HepG2 (cell line): ENCODE measurements around the gene SPSB2. TPM values are rescaled to one million over a fixed set of nuclear protein-coding genes. Genes with fewer than 3 reads are reported as not detected.

Experiments used
- ATF4 ChIP-seq, 2 experiments: fragments of 450-650 bp in 1 of 2; sonication (generic) in 1 of 2; formaldehyde crosslinking; IDR thresholded peaks; 2 replicates each; pipeline versions ENCODE4 v1.5.0 to v1.8.0; 2020 to 2022; ENCODE audit warnings: mild to moderate bottlenecking in 1 of 2, missing genetic modification reagents in 1 of 2
- GZF1 ChIP-seq: sonication (generic); formaldehyde crosslinking; IDR thresholded peaks from 2 replicates; pipeline ENCODE4 v1.5.1; 2020; ENCODE audit warnings: mild to moderate bottlenecking, missing genetic modification reagents
- HNF4A ChIP-seq: sonication (generic); formaldehyde crosslinking; IDR thresholded peaks from 2 replicates; pipeline ENCODE4 v1.4.0; 2020; ENCODE audit warnings: missing genetic modification reagents
- JUND ChIP-seq: sonication (generic); formaldehyde crosslinking; IDR thresholded peaks from 2 replicates; pipeline ENCODE4 v1.8.0; 2022; ENCODE audit warnings: mild to moderate bottlenecking, missing genetic modification reagents
- ZNF234 ChIP-seq: sonication (generic); formaldehyde crosslinking; conservative IDR thresholded peaks from 2 replicates; pipeline ENCODE4 v1.5.1; 2020; ENCODE audit warnings: mild to moderate bottlenecking, missing genetic modification reagents
- ZNF510 ChIP-seq: sonication (generic); formaldehyde crosslinking; IDR thresholded peaks from 2 replicates; pipeline ENCODE4 v1.4.0; 2020; ENCODE audit warnings: low read depth, mild to moderate bottlenecking, missing genetic modification reagents
- ZNF530 ChIP-seq: sonication (generic); formaldehyde crosslinking; IDR thresholded peaks from 2 replicates; pipeline ENCODE4 v1.5.0; 2020; ENCODE audit warnings: low read depth, mild to moderate bottlenecking, missing genetic modification reagents
- ZNF589 ChIP-seq: sonication (generic); formaldehyde crosslinking; conservative IDR thresholded peaks from 2 replicates; pipeline ENCODE4 v1.8.0; 2022; ENCODE audit warnings: mild to moderate bottlenecking, moderate library complexity, missing genetic modification reagents
- polyA plus RNA-seq, 8 experiments: library from polyadenylated mRNA; depleted of rRNA in 3 of 8; stranded (reverse) in 7 of 8; unstranded in 1 of 8; fragments of >200 nt; fragmentation: Illumina TruSeq in 4 of 8; extraction: Trizol in 4 of 8; gene quantifications; 2 replicates each; pipeline versions ENCODE4 v1.2.1 to v1.2.3, GENCODE V29; 2011 to 2016; ENCODE audit warnings: low read depth in 4 of 8, missing spikeins in 1 of 8, mixed read lengths in 1 of 8; ENCODE audit not compliant: insufficient read depth in 1 of 8
- total RNA-seq, 5 experiments: library from RNA; depleted of rRNA; stranded (reverse); fragments of >200 nt; fragmentation: Illumina TruSeq; extraction: Trizol; gene quantifications; 2 replicates each; pipeline ENCODE4 v1.2.3, GENCODE V29; 2016; ENCODE audit warnings: low read depth in 1 of 5
- TF ChIP-seq, protein P1 (sequence below): sonication (generic); formaldehyde crosslinking; IDR thresholded peaks from 2 replicates; pipeline ENCODE4 v1.5.0; 2020; ENCODE audit warnings: mild to moderate bottlenecking, missing genetic modification reagents, borderline replicate concordance
- TF ChIP-seq, protein P2 (sequence below): sonication (generic); formaldehyde crosslinking; IDR thresholded peaks from 2 replicates; pipeline ENCODE4 v1.5.0; 2020; ENCODE audit warnings: mild to moderate bottlenecking, missing genetic modification reagents
- TF ChIP-seq, protein P3 (sequence below): sonication (generic); formaldehyde crosslinking; IDR thresholded peaks from 2 replicates; pipeline ENCODE4 v1.5.0; 2020; ENCODE audit warnings: missing genetic modification reagents
- TF ChIP-seq, protein P4 (sequence below): sonication (generic); formaldehyde crosslinking; conservative IDR thresholded peaks from 2 replicates; pipeline ENCODE4 v1.4.0; 2020; ENCODE audit warnings: missing genetic modification reagents

Gene SPSB2
- total and polyA plus RNA-seq, 2 of the 13 experiments (the other 11 are each of a cell fraction or from before 2014, with no cell fraction given) = 2.0 to 6.2 TPM

DNA sequence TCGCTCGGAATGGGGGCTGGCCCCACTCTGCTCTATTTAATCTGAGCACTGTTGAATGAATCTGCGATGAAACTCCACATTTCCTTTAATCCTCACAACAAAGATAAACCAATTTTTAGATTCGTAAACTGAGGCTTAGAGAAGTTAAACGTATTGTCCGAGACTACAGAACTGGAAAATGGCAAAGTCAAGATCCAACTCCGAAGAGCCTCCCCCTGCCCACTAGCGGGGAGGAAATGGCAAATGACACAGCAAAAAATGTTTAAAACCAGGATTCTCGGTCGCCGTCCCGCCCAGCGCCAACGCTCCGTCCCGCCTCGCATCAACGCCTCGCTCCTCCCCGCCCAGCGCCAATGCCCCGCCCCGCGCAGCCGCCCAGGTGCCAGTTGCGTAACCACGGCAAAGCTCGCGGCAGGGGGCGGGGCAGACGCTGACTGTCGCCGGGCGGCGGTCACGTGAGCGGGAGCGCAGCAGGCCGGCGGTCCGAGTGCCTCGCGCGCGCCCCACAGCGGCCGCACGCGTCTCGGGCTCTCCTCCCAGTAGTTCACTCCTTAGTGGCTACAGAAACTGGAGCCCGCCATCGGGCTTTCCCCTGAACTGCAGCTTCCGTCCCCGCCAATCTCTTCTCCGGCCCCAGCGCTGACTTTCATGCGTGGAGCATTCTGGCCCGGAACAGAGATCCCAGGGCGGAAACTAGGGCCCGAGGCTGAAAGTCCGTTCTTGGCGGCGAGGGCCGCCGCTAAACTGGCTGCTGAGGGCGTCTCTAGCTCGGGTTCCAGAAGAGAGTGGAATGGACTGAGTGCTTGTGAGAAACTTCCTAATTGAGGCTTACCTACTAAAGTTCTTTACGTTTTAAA, 17.9 kb upstream of the SPSB2 start (continued):
- TF ChIP-seq, protein P1, sequence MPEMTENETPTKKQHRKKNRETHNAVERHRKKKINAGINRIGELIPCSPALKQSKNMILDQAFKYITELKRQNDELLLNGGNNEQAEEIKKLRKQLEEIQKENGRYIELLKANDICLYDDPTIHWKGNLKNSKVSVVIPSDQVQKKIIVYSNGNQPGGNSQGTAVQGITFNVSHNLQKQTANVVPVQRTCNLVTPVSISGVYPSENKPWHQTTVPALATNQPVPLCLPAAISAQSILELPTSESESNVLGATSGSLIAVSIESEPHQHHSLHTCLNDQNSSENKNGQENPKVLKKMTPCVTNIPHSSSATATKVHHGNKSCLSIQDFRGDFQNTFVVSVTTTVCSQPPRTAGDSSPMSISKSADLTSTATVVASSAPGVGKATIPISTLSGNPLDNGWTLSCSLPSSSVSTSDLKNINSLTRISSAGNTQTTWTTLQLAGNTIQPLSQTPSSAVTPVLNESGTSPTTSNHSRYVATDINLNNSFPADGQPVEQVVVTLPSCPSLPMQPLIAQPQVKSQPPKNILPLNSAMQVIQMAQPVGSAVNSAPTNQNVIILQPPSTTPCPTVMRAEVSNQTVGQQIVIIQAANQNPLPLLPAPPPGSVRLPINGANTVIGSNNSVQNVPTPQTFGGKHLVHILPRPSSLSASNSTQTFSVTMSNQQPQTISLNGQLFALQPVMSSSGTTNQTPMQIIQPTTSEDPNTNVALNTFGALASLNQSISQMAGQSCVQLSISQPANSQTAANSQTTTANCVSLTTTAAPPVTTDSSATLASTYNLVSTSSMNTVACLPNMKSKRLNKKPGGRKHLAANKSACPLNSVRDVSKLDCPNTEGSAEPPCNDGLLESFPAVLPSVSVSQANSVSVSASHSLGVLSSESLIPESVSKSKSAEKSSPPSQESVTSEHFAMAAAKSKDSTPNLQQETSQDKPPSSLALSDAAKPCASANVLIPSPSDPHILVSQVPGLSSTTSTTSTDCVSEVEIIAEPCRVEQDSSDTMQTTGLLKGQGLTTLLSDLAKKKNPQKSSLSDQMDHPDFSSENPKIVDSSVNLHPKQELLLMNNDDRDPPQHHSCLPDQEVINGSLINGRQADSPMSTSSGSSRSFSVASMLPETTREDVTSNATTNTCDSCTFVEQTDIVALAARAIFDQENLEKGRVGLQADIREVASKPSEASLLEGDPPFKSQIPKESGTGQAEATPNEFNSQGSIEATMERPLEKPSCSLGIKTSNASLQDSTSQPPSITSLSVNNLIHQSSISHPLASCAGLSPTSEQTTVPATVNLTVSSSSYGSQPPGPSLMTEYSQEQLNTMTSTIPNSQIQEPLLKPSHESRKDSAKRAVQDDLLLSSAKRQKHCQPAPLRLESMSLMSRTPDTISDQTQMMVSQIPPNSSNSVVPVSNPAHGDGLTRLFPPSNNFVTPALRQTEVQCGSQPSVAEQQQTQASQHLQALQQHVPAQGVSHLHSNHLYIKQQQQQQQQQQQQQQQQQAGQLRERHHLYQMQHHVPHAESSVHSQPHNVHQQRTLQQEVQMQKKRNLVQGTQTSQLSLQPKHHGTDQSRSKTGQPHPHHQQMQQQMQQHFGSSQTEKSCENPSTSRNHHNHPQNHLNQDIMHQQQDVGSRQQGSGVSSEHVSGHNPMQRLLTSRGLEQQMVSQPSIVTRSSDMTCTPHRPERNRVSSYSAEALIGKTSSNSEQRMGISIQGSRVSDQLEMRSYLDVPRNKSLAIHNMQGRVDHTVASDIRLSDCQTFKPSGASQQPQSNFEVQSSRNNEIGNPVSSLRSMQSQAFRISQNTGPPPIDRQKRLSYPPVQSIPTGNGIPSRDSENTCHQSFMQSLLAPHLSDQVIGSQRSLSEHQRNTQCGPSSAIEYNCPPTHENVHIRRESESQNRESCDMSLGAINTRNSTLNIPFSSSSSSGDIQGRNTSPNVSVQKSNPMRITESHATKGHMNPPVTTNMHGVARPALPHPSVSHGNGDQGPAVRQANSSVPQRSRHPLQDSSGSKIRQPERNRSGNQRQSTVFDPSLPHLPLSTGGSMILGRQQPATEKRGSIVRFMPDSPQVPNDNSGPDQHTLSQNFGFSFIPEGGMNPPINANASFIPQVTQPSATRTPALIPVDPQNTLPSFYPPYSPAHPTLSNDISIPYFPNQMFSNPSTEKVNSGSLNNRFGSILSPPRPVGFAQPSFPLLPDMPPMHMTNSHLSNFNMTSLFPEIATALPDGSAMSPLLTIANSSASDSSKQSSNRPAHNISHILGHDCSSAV (CRISPR knock-in tag) = 0 out of 2 replicates have a peak, but pooled peaks have one; percentile 53
- peak in 1 of 2 experiments; percentile 80; a peak in 2 of 4 replicates for TF ChIP-seq ATF4 (CRISPR knock-in tag; IDR thresholded peaks at IDR 0.05)
- TF ChIP-seq, protein P2, sequence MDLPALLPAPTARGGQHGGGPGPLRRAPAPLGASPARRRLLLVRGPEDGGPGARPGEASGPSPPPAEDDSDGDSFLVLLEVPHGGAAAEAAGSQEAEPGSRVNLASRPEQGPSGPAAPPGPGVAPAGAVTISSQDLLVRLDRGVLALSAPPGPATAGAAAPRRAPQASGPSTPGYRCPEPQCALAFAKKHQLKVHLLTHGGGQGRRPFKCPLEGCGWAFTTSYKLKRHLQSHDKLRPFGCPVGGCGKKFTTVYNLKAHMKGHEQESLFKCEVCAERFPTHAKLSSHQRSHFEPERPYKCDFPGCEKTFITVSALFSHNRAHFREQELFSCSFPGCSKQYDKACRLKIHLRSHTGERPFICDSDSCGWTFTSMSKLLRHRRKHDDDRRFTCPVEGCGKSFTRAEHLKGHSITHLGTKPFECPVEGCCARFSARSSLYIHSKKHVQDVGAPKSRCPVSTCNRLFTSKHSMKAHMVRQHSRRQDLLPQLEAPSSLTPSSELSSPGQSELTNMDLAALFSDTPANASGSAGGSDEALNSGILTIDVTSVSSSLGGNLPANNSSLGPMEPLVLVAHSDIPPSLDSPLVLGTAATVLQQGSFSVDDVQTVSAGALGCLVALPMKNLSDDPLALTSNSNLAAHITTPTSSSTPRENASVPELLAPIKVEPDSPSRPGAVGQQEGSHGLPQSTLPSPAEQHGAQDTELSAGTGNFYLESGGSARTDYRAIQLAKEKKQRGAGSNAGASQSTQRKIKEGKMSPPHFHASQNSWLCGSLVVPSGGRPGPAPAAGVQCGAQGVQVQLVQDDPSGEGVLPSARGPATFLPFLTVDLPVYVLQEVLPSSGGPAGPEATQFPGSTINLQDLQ (CRISPR knock-in tag) = no peak
- TF ChIP-seq ZNF510 (CRISPR knock-in tag) = no peak
- peak; percentile 70 for TF ChIP-seq ZNF589
- TF ChIP-seq ZNF530 = no peak
- no peak for TF ChIP-seq GZF1 (CRISPR knock-in tag)
- TF ChIP-seq HNF4A (CRISPR knock-in tag) = no peak
- TF ChIP-seq, protein P3, sequence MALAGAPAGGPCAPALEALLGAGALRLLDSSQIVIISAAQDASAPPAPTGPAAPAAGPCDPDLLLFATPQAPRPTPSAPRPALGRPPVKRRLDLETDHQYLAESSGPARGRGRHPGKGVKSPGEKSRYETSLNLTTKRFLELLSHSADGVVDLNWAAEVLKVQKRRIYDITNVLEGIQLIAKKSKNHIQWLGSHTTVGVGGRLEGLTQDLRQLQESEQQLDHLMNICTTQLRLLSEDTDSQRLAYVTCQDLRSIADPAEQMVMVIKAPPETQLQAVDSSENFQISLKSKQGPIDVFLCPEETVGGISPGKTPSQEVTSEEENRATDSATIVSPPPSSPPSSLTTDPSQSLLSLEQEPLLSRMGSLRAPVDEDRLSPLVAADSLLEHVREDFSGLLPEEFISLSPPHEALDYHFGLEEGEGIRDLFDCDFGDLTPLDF (CRISPR knock-in tag) = peak; percentile 96
- no peak for TF ChIP-seq ZNF234 (CRISPR knock-in tag)
- TF ChIP-seq, protein P4, sequence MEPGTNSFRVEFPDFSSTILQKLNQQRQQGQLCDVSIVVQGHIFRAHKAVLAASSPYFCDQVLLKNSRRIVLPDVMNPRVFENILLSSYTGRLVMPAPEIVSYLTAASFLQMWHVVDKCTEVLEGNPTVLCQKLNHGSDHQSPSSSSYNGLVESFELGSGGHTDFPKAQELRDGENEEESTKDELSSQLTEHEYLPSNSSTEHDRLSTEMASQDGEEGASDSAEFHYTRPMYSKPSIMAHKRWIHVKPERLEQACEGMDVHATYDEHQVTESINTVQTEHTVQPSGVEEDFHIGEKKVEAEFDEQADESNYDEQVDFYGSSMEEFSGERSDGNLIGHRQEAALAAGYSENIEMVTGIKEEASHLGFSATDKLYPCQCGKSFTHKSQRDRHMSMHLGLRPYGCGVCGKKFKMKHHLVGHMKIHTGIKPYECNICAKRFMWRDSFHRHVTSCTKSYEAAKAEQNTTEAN (CRISPR knock-in tag) = no peak; the same call in 1 of the 2 replicates
- TF ChIP-seq JUND (CRISPR knock-in tag) = peak; percentile 67; the same call in 1 of the 2 replicates
